HuH-7.5 (cell line): ENCODE results near the gene ETS2.
A peak's percentile ranks its signal among the peaks of the same experiment; 100 is the strongest.
"Not testable (repeated sequence)": the region's sequence is repeated elsewhere in the genome, so short reads cannot be mapped to it uniquely, and the experiment has no call there.

Experiments
- DNase-seq: peaks from one replicate; pipeline ENCODE4 v3.0.0; 2011; ENCODE audit warnings: low spot score

ETS2 gene

GRCh38 chr21:38818325-38818723, 12.6 kb downstream of the ETS2 start:
- DNase-seq: no peak

DNA sequence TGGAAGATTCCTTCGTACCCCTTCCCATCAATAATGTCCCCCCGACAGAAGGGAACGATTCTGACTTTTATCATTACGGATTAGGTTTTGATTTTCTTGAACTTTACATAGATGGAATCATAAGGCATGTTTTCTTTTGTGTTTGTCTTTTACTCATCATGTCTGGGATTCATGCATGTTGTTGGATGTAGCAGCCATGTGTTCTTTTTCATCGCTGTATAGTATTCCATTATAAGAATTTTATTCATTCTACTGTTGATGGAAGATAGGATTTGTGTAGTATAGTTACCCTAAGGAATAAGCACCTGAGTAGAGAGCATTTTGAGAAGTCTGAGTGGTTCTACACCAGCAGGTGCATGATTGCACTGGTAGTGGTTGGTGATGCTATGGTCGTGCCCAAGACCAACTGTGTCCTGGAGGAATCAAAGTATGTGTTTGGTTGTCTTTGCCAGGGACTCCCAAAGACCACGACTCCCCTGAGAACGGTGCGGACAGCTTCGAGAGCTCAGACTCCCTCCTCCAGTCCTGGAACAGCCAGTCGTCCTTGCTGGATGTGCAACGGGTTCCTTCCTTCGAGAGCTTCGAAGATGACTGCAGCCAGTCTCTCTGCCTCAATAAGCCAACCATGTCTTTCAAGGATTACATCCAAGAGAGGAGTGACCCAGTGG, 13.5 kb downstream of the ETS2 start:
- no peak for DNase-seq

- DNase-seq: no peak
Measured at GRCh38 chr21:38819719-38820159, 14.0 kb downstream of the ETS2 start.

GRCh38 chr21:38820471-38821239, 14.9 kb downstream of the ETS2 start:
- no peak for DNase-seq

- DNase-seq: no peak
Measured at GRCh38 chr21:38821248-38821647, 15.5 kb downstream of the ETS2 start.

DNA sequence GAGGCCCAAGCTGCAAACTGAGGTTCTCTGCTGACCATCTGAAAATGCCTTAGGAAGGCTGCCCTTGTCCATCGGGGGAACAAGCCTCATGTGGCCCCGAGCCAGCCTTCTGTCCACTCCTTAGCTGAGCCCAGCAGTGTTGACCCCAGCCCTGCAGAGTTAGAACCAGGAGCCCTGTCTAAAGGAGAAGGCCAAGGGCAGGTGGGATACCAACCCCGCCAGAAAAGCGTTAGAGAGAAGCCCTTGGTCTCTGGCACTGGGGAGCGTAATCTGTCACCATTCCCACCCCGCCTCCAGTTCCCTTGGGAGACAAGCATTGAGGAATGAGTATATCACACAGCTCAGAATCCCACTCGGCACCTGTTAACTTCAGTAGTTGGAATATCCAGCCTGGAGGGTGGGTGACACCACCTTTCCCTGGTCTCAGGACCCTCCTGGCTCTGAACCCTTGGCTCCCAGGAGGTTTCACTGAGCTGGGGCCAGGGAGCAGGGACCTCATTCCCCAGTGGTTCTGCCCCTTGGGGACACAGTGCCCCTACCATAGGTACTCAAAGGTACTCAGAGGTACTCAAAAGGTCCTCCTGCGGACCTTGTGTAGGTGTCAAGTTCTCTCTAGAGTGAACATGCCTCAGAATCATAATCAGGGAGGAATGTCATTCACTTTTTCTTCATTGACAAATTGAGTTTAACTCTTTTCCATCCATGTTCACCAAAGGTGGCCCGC, 16.4 kb downstream of the ETS2 start:
- DNase-seq: no peak

- no peak for DNase-seq
Measured at GRCh38 chr21:38822778-38823238, 17.1 kb downstream of the ETS2 start.

DNA sequence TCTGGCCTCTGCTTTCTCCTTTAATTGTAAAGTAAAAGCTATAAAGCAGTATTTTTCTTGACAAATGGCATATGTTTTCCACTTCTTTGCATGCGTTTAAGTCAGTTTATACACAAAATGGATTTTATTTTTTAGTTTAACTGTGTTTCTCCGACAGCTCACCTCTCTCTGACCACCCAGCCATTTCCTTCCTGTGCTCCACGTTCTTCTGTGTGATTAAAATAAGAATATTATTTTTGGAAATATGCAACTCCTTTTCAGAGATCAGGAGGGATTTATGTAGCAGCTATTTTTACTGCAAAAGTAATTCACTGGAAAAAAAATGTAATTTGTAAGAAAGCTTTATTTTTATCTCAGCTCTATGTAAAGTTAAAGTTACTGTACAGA, 18.0 kb downstream of the ETS2 start:
- no peak for DNase-seq

DNA sequence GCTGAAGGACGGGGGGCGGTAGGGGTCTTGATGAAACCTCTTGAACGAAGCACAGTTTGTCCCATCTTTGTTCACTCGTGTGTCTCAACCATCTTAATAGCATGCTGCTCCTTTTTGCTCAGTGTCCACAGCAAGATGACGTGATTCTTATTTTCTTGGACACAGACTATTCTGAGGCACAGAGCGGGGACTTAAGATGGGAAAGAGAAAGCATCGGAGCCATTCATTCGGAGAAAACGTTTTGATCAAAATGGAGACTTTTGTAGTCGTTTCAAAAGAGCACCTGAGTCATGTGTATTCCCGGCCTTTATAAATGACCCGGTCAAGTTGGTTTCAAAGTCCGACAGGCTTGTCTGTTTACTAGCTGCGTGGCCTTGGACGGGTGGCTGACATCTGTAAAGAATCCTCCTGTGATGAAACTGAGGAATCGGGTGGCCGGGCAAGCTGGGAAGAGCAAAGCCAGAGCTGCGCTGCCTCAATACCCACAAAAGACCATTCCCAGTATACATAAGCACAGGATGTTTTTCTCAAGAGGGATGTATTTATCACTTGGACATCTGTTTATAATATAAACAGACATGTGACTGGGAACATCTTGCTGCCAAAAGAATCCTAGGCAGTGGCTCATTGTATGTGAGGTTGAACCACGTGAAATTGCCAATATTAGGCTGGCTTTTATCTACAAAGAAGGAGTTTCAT, 18.5 kb downstream of the ETS2 start:
- peak; percentile 33 for DNase-seq

GRCh38 chr21:38825269-38825668, 19.5 kb downstream of the ETS2 start:
- DNase-seq: no peak

GRCh38 chr21:38825921-38826320, 20.2 kb downstream of the ETS2 start:
- no peak for DNase-seq

DNA sequence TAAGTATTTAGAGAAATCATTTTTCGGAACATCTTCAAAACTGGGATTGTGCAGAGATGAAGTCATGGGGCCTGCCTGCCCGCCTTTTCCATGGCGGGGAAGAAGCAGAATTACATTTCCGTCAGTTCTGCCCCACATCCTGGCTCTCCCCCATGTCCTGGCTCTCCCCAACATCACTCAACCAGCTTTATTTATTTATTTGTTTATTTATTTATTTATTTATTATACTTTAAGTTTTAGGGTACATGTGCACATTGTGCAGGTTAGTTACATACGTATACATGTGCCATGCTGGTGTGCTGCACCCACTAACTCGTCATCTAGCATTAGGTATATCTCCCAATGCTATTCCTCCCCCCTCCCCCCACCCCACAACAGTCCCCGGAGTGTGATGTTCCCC, 22.4 kb downstream of the ETS2 start:
- not testable (repeated sequence) for DNase-seq

DNA sequence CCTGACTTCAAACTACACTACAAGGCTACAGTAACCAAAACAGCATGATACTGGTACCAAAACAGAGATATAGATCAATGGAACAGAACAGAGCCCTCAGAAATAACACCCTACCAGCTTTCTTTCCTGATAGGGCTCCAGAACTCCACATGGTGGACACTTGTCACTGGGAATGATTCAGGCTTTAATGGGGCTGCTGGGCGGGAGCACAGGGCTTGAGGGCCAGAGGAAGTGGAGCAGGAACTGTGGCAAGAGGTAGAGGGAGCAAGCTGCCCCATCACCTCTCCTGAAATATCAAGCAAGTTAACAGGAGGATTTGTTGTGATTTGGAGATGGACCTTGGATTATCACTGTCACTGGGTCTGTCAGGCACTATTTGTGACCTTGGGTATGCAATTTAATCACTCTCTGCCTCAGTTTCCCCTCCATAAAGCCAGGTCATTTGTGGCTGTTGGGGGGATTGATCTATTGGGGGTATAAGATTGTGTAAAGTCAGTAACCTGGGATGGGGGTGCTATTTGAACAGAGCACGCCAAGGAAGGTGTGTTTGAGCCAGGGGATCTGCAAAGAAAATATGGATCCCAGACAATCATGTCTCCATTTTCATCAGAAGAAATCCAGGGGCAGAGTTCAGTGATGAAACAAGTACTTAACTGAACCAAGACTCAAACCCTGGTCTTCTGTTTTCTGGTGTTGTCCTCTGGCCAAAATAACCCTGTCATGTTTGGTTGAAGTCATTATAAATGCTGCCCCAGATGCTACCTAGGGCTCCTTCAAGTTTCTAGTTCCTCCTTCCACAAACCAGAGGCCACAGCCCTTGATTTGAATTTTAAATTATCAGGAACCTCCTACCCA, 25.2 kb downstream of the ETS2 start:
- DNase-seq: no peak

- DNase-seq: peak; percentile 35
Measured at GRCh38 chr21:38831526-38832467, 26.1 kb downstream of the ETS2 start.

GRCh38 chr21:38832664-38833063, 26.9 kb downstream of the ETS2 start:
- no peak for DNase-seq

- DNase-seq: no peak
Measured at GRCh38 chr21:38833117-38833516, 27.4 kb downstream of the ETS2 start.

- no peak for DNase-seq
Measured at GRCh38 chr21:38834725-38835124, 29.0 kb downstream of the ETS2 start.

GRCh38 chr21:38837806-38838461, 32.2 kb downstream of the ETS2 start:
- DNase-seq: no peak

GRCh38 chr21:38838598-38839327, 33.0 kb downstream of the ETS2 start:
- DNase-seq: no peak
